Endothelial cell of umbilical vein (primary cell): ENCODE measurements around the gene NEBL. TPM values are rescaled to one million over a fixed set of nuclear protein-coding genes. Genes with fewer than 3 reads are reported as not detected.

ENCODE experiments used
- BruUV-seq: library from RNA; stranded (reverse); fragments of 400-500 nt; replicated peaks from 2 replicates; lab custom pipeline; 2021; lab: Mats Ljungman, UMichigan
- CTCF ChIA-PET: fragments of 300-600, 350-600 bp; sonication (Branson Sonifier 250); formaldehyde crosslinking; loops from one replicate; lab custom pipeline; 2021; ENCODE audit warnings: antibody characterized with exemption, inconsistent platforms; lab: Charles Lee
- POLR2A ChIA-PET: fragments of 300-600, 350-600 bp; sonication (Branson Sonifier 250); formaldehyde crosslinking; loops from one replicate; lab custom pipeline; 2021; ENCODE audit warnings: antibody characterized with exemption, inconsistent platforms; lab: Charles Lee
- DNase-seq: peaks from one replicate; pipeline ENCODE4 v3.0.0-alpha.2; 2011; ENCODE audit warnings: low read depth, low spot score
- FAIRE-seq: peaks from 2 replicates; lab custom pipeline; 2011; peaks lifted over from hg19 to GRCh38; lab: Jason Lieb, UNC
- H2AFZ ChIP-seq: 2 replicates; pipeline ENCODE4 v1.6.0; 2012; ENCODE audit warnings: low read depth, low read length, control low read depth, inconsistent platforms
- H3K27ac ChIP-seq: 2 replicates; pipeline ENCODE4 v1.5.1; 2011; ENCODE audit warnings: low read depth, mild to moderate bottlenecking, control low read depth, low read length, moderate library complexity; ENCODE audit not compliant: insufficient read depth
- H3K27me3 ChIP-seq, 2 experiments: 2 replicates each; pipeline versions ENCODE4 v1.6.0 to v1.6.1; 2011; ENCODE audit warnings: low read length in 2 of 2, mixed read lengths in 1 of 2; ENCODE audit not compliant: control insufficient read depth in 2 of 2, insufficient read depth in 2 of 2
- H3K36me3 ChIP-seq, 2 experiments: 2 replicates in 1 of 2; 3 replicates in 1 of 2; pipeline ENCODE4 v1.5.1; 2011; ENCODE audit warnings: low read length in 2 of 2, mild to moderate bottlenecking in 1 of 2, moderate library complexity in 1 of 2; ENCODE audit not compliant: control insufficient read depth in 2 of 2, insufficient read depth in 2 of 2; ENCODE audit errors: extremely low read depth in 1 of 2
- H3K4me1 ChIP-seq: 3 replicates; pipeline ENCODE4 v1.5.1; 2011; ENCODE audit warnings: mild to moderate bottlenecking, low read length; ENCODE audit not compliant: control insufficient read depth, insufficient read depth; ENCODE audit errors: extremely low read depth
- H3K4me2 ChIP-seq: 2 replicates; pipeline ENCODE4 v1.6.1; 2011; ENCODE audit warnings: low read length, control low read depth, mixed read lengths; ENCODE audit not compliant: insufficient read depth
- H3K4me3 ChIP-seq, 3 experiments: fragments of 200-600 bp in 1 of 3; sonication (generic), shearing (Covaris generic) in 1 of 3; replicated peaks in 1 of 3; 2 replicates each; pipeline ENCODE4 v1.5.1; 2011 to 2016; ENCODE audit warnings: control low read depth in 3 of 3, low read length in 3 of 3, mild to moderate bottlenecking in 2 of 3, inconsistent platforms in 1 of 3, low read depth in 1 of 3, moderate library complexity in 1 of 3; ENCODE audit not compliant: insufficient read depth in 1 of 3
- H3K79me2 ChIP-seq: 2 replicates; pipeline ENCODE4 v1.6.0; 2012; ENCODE audit warnings: low read length, inconsistent platforms; ENCODE audit not compliant: control insufficient read depth, insufficient read depth
- H3K9ac ChIP-seq: replicated peaks from 2 replicates; pipeline ENCODE3; 2011; ENCODE audit warnings: low read length, control low read depth; ENCODE audit not compliant: insufficient read depth; ENCODE audit errors: extremely low read depth
- H3K9me1 ChIP-seq: replicated peaks from 3 replicates; pipeline ENCODE4 v1.6.0; 2011; ENCODE audit warnings: mild to moderate bottlenecking, low read length; ENCODE audit not compliant: control insufficient read depth, insufficient read depth; ENCODE audit errors: extremely low read depth
- H3K9me3 ChIP-seq: replicated peaks from 2 replicates; pipeline ENCODE4 v1.5.1; 2012; ENCODE audit warnings: low read length, inconsistent platforms; ENCODE audit not compliant: control insufficient read depth, insufficient read depth
- H4K20me1 ChIP-seq: replicated peaks from 2 replicates; pipeline ENCODE3; 2011; ENCODE audit warnings: mild to moderate bottlenecking, low read length; ENCODE audit not compliant: control insufficient read depth, insufficient read depth; ENCODE audit errors: extremely low read depth
- FOS ChIP-seq: IDR thresholded peaks from 2 replicates; pipeline ENCODE4 v1.6.1; 2011; ENCODE audit warnings: mild to moderate bottlenecking, low read length, moderate library complexity, borderline replicate concordance; ENCODE audit not compliant: insufficient read depth
- GATA2 ChIP-seq: IDR thresholded peaks from 2 replicates; pipeline ENCODE4 v1.7.0; 2011; ENCODE audit warnings: low read depth, mild to moderate bottlenecking, moderate library complexity, mixed read lengths, low read length; ENCODE audit not compliant: insufficient read length, insufficient read depth
- JUN ChIP-seq: IDR thresholded peaks from 2 replicates; pipeline ENCODE4 v1.6.1; 2011; ENCODE audit warnings: borderline replicate concordance, low read depth; ENCODE audit not compliant: insufficient read length, insufficient read depth
- MAX ChIP-seq: IDR thresholded peaks from 2 replicates; pipeline ENCODE4 v1.6.1; 2011; ENCODE audit not compliant: insufficient read depth, insufficient read length
- MYC ChIP-seq: IDR thresholded peaks from one replicate; pipeline ENCODE4 v1.6.1; 2011; ENCODE audit warnings: mild to moderate bottlenecking, low read depth, low read length
- POLR2AphosphoS5 ChIP-seq: IDR thresholded peaks from 2 replicates; pipeline ENCODE4 v1.6.1; 2012; ENCODE audit warnings: low read depth, mild to moderate bottlenecking, control low read depth, low read length, moderate library complexity; ENCODE audit not compliant: insufficient read depth
- dilution Hi-C: fragments of 300-500 bp; cut with MboI; formaldehyde crosslinking; loops from one replicate; pipeline ENCODE4 v1.15.0; 2019; ENCODE audit warnings: low sequenced_read_pairs; ENCODE audit not compliant: extremely low pct_ligation_motif_present
- intact Hi-C: fragments of 100-400 bp; cut with micrococcal nuclease; formaldehyde crosslinking; loops from one replicate; pipeline ENCODE4 v1.10.0; 2022
- polyA plus RNA-seq, 4 experiments: library from polyadenylated mRNA; depleted of rRNA in 3 of 4; stranded (reverse) in 3 of 4; unstranded in 1 of 4; fragments of >200 nt; gene quantifications; 2 replicates each; pipeline versions ENCODE4 v1.2.1 to v1.2.3, GENCODE V29; 2011 to 2012; ENCODE audit warnings: missing spikeins in 1 of 4
- total RNA-seq: library from RNA; stranded (reverse); gene quantifications from 2 replicates; pipeline ENCODE4 v1.2.3, GENCODE V29; 2021

Gene NEBL
- total and polyA plus RNA-seq, 2 donors (not counting 3 experiments of a cell fraction or from before 2014, with no cell fraction given) = 0.17 to 0.66 TPM

GRCh38 chr10:20893297-20893696, 3.8 kb downstream of the NEBL start:
- BruUV-seq = no TSS peak
- Histone ChIP-seq H3K27ac (no peak overlapping the region), H3K27me3 (peaks cover 2 to 4% of the 10 kb centered on the region in 2 experiments), H3K4me3 (no peak overlapping the region), H3K4me2 (no peak overlapping the region), H4K20me1 (no peaks in the 10 kb centered on the region), H3K79me2 (no peaks in the 10 kb centered on the region), H3K4me1 (no peaks in the 10 kb centered on the region), H3K9ac (no peak overlapping the region), H2AFZ (no peak overlapping the region), H3K9me3 (no peaks in the 10 kb centered on the region), H3K36me3 (no peaks in the 10 kb centered on the region), H3K9me1 (no peaks in the 10 kb centered on the region)
- ChIA-PET POLR2A (no interaction called here), CTCF (no interaction called here)
- no peak for FAIRE-seq
- no peak for DNase-seq
- TF ChIP-seq POLR2AphosphoS5 = no peak
- no peak for TF ChIP-seq FOS
- no peak for TF ChIP-seq GATA2
- intact Hi-C loops = no loop called here
- dilution Hi-C loops = no loop called here

GRCh38 chr10:20892796-20893195, 4.3 kb downstream of the NEBL start:
- Histone ChIP-seq H3K27ac (no peak overlapping the region), H3K9me3 (no peaks in the 10 kb centered on the region), H3K4me3 (no peak overlapping the region), H3K9me1 (no peaks in the 10 kb centered on the region), H3K4me1 (no peaks in the 10 kb centered on the region), H2AFZ (no peak overlapping the region), H3K79me2 (no peaks in the 10 kb centered on the region), H3K4me2 (no peak overlapping the region), H3K9ac (no peak overlapping the region), H3K27me3 (peaks cover 2 to 4% of the 10 kb centered on the region in 2 experiments), H4K20me1 (no peaks in the 10 kb centered on the region), H3K36me3 (no peaks in the 10 kb centered on the region)
- dilution Hi-C loops = no loop called here
- intact Hi-C loops = no loop called here
- TF ChIP-seq MAX = no peak
- TF ChIP-seq MYC = no peak
- TF ChIP-seq GATA2 = no peak
- no peak for TF ChIP-seq JUN
- BruUV-seq = no TSS peak
- no peak for FAIRE-seq
- ChIA-PET POLR2A (no interaction called here), CTCF (no interaction called here)
- DNase-seq = no peak
